Mesodermal cell (in vitro differentiated cells): ENCODE data around the gene LIMCH1.

ENCODE experiments used
- H3K27ac ChIP-seq: 2 replicates; pipeline ENCODE4 v1.7.0; 2013; ENCODE audit warnings: mild to moderate bottlenecking, low read depth, low read length, moderate library complexity; ENCODE audit not compliant: severe bottlenecking
- H3K36me3 ChIP-seq: 2 replicates; pipeline ENCODE4 v1.7.1; 2013; ENCODE audit warnings: mild to moderate bottlenecking, low read length, moderate library complexity; ENCODE audit not compliant: control insufficient read depth, insufficient read depth
- H3K4me1 ChIP-seq: one replicate; pipeline ENCODE4 v1.7.1; 2013; ENCODE audit warnings: mild to moderate bottlenecking, low read length; ENCODE audit not compliant: insufficient read depth, control insufficient read depth, poor library complexity, severe bottlenecking
- H3K4me3 ChIP-seq: 2 replicates; pipeline ENCODE4 v1.7.0; 2013; ENCODE audit warnings: low read length, control low read depth, mild to moderate bottlenecking; ENCODE audit not compliant: insufficient read depth, poor library complexity, severe bottlenecking; ENCODE audit errors: extremely low read depth
- H3K9me3 ChIP-seq: 2 replicates; pipeline ENCODE4 v1.7.1; 2013; ENCODE audit warnings: mild to moderate bottlenecking, low read length, moderate library complexity; ENCODE audit not compliant: control insufficient read depth
- WGBS, 2 experiments: methylation state at CpG; one replicate each; pipeline ENCODE4 v1.1.5; 2013; ENCODE audit warnings: missing lambda C conversion rate in 2 of 2; ENCODE audit not compliant: insufficient coverage in 2 of 2; 5-methylcytosine and 5-hydroxymethylcytosine counted together

Gene LIMCH1

DNA sequence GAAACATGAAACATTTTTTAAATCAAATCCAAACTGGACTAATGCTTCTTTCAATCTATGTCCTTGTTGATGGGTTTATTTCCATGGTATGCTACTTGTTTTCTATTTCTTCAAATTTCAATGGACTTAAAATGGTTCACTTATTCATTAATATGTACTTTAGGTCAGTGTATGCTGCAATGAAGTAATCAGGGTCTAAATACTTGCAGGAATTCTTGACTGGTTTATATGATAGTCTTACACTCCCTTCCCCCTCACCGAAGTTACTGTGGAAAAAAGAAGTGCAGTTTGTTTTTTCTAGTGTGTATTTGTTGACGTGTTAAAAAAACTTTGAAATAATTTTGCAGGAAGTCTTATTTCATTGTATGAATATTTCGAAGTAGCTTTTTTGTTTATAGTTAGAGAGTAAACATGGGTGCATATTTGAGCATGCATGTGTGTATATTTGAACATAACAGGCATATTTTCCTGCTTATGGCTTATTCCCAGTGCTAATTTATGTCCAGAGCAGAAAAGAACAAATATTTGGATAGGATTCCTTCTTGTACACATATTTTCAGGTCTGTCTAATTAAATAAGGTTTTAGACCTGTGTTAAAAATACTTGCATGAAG is 65.0 kb downstream of the LIMCH1 start:
- 73 to 89% methylated on average over 2 of the region's 3 CpGs for WGBS, 2 experiments
- Histone ChIP-seq H3K9me3 (no peaks in the 10 kb centered on the region), H3K36me3 (no peaks in the 10 kb centered on the region), H3K4me3 (no peak overlapping the region), H3K4me1 (peaks cover 24% of the 10 kb centered on the region), H3K27ac (no peak overlapping the region)

DNA sequence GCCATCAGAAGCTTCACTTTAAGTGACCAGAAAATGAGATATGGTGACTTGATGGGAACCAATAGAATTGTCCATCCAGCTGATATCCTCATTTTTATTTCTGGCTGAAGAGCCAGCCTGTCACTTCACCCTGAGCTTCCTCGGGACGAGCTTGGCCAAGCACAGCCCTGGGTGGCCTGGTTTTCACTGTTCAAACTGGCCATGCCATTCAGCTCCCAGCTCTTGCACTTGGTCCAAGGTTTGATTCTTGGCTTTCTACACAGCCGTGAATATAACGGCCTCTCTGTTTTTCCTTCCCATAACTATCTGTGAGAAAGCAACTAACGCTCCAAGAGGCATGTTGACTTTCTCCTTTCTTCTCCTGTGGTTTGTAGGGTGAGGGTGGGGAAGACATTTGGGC is 71.9 kb downstream of the LIMCH1 start:
- WGBS, 2 experiments, result 92 to 97% methylated on average over 4 of the region's 5 CpGs

DNA sequence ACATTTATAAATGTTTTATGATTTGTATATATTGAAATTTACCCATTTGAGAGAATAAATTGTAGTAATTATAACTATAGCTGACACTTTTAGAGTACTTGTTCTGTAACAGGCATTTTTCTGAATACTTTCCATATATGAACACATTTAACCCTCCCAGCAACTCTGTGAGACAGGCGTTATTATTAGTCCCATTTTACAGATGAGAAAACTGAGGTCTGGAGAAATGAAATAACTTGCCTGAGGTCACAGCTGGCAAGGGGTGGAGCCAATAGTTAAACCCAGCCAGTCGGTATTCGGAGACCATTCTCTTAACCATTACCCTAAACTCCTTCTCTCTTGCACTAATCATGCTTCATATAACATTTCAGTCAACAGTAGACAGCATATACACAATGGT is 72.5 kb downstream of the LIMCH1 start:
- no peak overlapping the region for H3K27ac ChIP-seq
- no peaks in the 10 kb centered on the region for H3K36me3 ChIP-seq
- H3K9me3 ChIP-seq, result no peaks in the 10 kb centered on the region
- no peak overlapping the region for H3K4me3 ChIP-seq
- H3K4me1 ChIP-seq, result peaks cover 13% of the 10 kb centered on the region
- 94 to 100% methylated on average over 1 to 2 of the region's 3 CpGs for WGBS, 2 experiments

More for the DNA sequence above, 71.9 kb downstream of the LIMCH1 start:
- no peak overlapping the region for H3K4me3 ChIP-seq
- H3K9me3 ChIP-seq, result no peaks in the 10 kb centered on the region
- H3K27ac ChIP-seq, result no peak overlapping the region
- H3K36me3 ChIP-seq, result no peaks in the 10 kb centered on the region
- H3K4me1 ChIP-seq, result peaks cover 13% of the 10 kb centered on the region

DNA sequence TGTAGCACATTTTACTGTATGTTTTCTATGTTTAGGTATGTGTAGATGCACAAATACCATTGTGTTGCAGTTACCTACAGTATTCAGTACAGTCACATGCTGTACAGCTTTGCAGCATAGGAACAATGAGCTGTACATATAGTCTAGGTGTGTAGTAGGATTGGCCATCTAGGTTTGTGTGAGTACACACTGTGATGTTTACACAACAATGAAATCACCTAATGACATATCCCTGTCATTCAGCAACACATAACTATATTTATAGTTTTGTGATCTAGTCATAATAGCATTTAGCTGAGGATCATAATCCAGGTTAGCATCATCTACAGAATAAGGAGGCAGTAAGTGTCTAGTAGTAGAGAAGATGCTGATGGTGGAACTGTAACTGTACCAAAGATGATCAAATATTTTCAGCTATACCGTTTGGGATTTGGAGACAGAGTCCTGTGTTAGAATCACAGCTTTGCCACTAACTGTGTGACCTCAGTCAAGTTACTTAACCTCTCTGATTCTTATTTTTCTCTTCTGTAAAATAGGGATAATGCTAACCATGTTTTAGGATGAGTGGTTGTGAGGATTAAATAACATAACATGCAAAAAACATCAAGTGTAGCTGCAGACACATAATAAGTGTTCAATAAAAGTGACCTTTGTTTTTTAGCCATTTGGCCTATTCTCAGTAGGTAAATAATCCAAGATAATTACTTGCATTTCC is 73.3 kb downstream of the LIMCH1 start:
- peaks cover 13% of the 10 kb centered on the region for H3K4me1 ChIP-seq
- WGBS, 2 experiments, result 80% methylated on average over 1 of the region's 1 CpG; no CpG with 5 or more reads in 1 of the 2 experiments
- H3K9me3 ChIP-seq, result no peaks in the 10 kb centered on the region
- H3K36me3 ChIP-seq, result no peaks in the 10 kb centered on the region
- H3K4me3 ChIP-seq, result no peak overlapping the region
- H3K27ac ChIP-seq, result peak overlapping the region; percentile 87

DNA sequence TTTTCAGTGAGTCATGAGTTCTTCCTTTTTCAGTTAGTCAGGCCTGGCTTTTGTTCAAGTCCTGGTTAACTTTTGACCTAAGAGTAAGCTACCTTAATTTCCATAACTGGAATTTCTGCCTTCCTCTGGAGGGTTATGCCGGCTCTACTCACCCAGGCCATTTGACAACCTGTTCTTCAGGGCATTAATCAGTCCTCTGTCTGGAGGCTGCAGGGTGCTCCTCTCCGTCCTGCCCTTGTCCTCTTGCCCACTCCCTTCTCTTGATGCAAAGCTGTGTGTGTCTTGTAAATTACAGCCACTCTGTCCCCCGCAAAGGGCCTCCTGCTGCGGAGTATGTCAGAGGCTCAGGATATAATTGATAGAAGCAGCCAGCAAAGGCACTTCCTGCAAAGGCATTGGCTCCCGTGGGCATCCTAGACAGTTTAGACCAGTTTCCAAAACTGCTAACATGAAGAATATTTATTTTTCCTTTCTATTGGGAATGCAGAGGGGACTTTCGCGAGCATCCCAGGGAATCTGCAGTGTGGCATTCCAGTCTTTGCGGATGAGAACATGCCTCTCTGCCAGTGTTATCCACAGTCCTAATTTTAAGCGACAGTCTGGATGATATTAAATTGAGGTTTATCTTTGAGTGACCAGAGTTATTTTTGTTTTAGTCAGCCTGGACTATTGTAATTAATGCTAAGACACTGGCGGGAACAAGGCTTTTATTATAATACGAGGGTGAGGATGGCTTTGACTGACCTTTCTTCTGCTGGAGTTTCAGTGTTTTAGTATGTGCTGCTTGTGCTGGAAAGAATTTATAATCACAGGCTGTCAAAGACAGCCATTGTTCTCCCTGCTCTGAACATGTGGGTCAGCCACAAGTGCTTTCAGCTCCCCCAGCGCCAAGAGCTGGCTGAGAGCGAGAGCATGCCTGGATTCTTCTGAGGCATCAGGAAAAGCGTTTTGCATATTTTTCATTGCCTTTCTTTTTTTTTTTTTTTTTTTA is 74.2 kb downstream of the LIMCH1 start:
- Histone ChIP-seq H3K4me1 (peaks cover 13% of the 10 kb centered on the region), H3K4me3 (no peak overlapping the region), H3K36me3 (no peaks in the 10 kb centered on the region), H3K27ac (peak overlapping the region; percentile 87), H3K9me3 (no peaks in the 10 kb centered on the region)
- WGBS, 2 experiments, result 22% methylated on average over 10 to 14 of the region's 14 CpGs

DNA sequence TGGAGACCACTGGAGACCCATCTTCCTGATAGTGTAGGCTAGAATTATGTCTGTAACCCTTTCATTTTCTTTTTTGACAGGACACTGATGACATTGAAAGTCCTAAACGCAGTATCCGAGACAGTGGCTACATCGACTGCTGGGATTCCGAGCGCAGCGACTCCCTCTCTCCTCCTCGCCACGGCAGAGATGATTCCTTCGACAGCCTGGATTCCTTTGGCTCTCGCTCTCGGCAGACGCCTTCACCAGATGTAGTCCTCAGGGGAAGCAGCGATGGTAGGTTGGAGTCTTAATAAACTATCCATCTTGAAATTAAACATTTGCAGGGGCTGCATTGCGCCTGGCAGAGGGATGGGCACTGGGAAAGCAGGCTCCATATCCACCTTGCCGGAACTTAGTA is 75.4 kb downstream of the LIMCH1 start:
- H3K9me3 ChIP-seq, result no peaks in the 10 kb centered on the region
- no peak overlapping the region for H3K4me3 ChIP-seq
- H3K27ac ChIP-seq, result peak overlapping the region; percentile 87
- WGBS, 2 experiments, result 43 to 48% methylated on average over 8 of the region's 15 CpGs
- no peaks in the 10 kb centered on the region for H3K36me3 ChIP-seq
- H3K4me1 ChIP-seq, result peaks cover 13% of the 10 kb centered on the region

DNA sequence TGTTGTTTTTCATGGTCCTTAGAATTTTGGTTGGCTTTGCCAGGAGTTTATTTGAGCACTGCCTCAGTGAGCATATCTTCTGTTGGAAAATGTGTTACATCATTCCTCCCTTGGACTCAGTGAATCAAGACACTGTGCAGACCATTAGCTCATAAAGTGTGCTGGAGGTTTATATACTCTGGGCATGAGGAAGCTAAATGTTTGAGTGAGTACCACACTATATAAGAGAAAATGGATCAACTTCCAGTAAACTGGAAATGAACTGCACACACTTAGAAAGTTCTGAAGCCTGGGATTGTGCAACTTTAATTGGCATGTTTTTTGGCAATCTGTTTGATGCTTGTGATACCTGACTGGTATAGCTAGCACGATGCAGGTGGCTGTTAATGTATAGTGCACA is 75.9 kb downstream of the LIMCH1 start:
- no peak overlapping the region for H3K27ac ChIP-seq

DNA sequence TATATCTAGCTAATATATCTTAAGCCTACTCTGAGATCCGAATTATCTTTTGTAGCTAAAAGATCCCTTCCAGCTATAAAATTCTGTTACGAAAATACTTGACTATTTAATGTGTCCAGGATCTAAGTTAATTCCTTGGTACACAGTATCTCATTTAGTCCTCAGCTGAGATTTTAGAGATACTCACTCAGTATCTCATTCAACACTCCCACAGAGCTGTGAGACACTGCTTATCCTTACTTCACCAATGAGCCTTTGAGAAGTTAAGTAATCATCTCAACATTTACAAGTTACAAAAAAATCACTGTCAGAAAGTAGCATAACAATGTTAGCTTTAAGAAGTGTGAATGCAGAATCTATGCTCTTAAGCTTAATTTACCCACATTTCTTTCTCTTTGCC is 76.6 kb downstream of the LIMCH1 start:
- Histone ChIP-seq H3K4me1 (peaks cover 13% of the 10 kb centered on the region), H3K9me3 (no peaks in the 10 kb centered on the region), H3K27ac (no peak overlapping the region), H3K36me3 (no peaks in the 10 kb centered on the region), H3K4me3 (no peak overlapping the region)
- WGBS, 2 experiments, result 86% methylated on average over 1 of the region's 2 CpGs; no CpG with 5 or more reads in 1 of the 2 experiments

More for the DNA sequence above, 75.9 kb downstream of the LIMCH1 start:
- Histone ChIP-seq H3K9me3 (no peaks in the 10 kb centered on the region), H3K4me3 (no peak overlapping the region), H3K36me3 (no peaks in the 10 kb centered on the region), H3K4me1 (peaks cover 13% of the 10 kb centered on the region)
- WGBS, 2 experiments, result 75 to 100% methylated on average over 1 of the region's 1 CpG

DNA sequence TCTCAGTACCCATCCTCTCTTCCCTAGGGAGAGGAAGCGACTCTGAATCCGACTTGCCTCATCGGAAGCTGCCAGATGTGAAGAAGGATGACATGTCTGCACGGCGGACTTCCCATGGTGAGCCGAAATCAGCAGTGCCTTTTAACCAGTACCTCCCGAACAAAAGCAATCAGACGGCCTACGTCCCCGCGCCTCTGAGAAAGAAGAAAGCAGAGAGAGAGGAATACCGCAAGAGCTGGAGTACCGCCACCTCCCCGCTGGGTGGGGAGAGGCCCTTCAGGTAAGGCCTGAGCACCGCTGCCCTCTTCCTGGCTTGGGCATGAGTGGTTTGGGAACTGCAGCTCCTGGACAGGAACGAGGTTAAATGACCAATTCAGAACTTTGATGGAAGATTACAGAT is 81.2 kb downstream of the LIMCH1 start:
- Histone ChIP-seq H3K9me3 (no peaks in the 10 kb centered on the region), H3K36me3 (no peaks in the 10 kb centered on the region), H3K4me1 (peaks cover under 1% of the 10 kb centered on the region), H3K27ac (no peak overlapping the region), H3K4me3 (no peak overlapping the region)
- 84 to 87% methylated on average over 12 to 16 of the region's 16 CpGs for WGBS, 2 experiments

DNA sequence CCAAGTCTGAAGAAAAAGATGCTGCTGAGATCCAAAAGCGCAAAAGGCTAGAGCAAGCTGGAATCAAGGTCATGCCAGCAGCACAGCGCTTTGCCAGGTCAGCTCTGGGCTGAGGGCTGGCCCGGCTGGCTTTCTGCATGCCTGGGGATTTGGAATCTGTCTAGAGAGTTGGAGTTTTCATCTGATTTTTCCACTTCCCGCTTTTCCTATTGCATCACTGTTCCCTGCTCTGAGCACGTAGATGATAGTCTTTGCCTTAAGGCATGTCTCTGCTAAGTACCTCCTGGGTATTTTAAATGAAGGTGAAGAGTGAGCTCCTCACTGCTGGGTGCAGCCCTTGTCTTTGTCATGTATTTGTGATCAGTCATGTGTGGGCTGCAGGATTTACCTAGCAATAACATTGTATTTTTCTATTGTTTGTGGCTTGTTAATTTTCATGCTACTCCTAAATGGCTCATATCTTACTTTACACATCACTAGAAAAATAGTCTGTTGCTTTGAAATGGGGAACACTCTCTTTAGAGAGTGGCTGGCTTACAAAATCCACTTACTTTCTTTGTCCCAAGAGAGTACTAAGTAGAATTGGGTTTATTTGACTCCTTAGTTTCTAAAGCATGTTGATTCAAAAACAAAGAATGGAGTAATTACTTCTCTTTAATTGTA is 82.8 kb downstream of the LIMCH1 start:
- H3K9me3 ChIP-seq, result no peaks in the 10 kb centered on the region
- no peaks in the 10 kb centered on the region for H3K36me3 ChIP-seq
- 83 to 90% methylated on average over 1 to 3 of the region's 5 CpGs for WGBS, 2 experiments
- no peak overlapping the region for H3K4me3 ChIP-seq
- H3K4me1 ChIP-seq, result no peaks in the 10 kb centered on the region
- no peak overlapping the region for H3K27ac ChIP-seq
